Muscle of arm (tissue), 12 donors: ENCODE data around the gene MAGEA9. TPM values are rescaled to one million over a fixed set of nuclear protein-coding genes. Genes with fewer than 3 reads are reported as not detected.
"Not testable (repeated sequence)": the region's sequence is repeated elsewhere in the genome, so short reads cannot be mapped to it uniquely, and the experiment has no call there.

Source experiments
- DNase-seq: peaks from one replicate; pipeline ENCODE4 v3.0.0-alpha.2; 2013
- polyA plus RNA-seq, 12 donors: library from polyadenylated mRNA; unstranded; fragments of 120-200 nt; gene quantifications; one replicate each; pipeline ENCODE4 v1.2.1, GENCODE V29; 2013; ENCODE audit not compliant: insufficient read length in 12 of 12

Gene MAGEA9
- polyA plus RNA-seq, 12 donors: not detected

DNA sequence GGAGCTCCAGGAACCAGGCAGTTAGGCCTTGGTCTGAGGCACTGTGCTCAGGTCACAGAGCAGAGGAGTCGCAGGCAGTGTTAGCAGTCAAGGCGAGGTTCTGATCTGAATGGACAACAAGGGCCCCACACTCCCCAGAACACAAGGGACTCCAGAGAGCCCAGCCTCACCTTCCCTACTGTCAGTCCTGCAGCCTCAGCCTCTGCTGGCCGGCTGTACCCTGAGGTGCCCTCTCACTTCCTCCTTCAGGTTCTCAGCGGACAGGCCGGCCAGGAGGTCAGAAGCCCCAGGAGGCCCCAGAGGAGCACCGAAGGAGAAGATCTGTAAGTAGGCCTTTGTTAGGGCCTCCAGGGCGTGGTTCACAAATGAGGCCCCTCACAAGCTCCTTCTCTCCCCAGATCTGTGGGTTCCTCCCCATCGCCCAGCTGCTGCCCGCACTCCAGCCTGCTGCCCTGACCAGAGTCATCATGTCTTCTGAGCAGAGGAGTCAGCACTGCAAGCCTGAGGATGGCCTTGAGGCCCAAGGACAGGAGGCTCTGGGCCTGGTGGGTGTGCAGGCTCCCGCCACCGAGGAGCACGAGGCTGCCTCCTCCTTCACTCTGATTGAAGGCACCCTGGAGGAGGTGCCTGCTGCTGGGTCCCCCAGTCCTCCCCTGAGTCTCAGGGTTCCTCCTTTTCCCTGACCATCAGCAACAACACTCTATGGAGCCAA lies 26.2 kb downstream of the MAGEA9 start:
- no peak for DNase-seq

DNA sequence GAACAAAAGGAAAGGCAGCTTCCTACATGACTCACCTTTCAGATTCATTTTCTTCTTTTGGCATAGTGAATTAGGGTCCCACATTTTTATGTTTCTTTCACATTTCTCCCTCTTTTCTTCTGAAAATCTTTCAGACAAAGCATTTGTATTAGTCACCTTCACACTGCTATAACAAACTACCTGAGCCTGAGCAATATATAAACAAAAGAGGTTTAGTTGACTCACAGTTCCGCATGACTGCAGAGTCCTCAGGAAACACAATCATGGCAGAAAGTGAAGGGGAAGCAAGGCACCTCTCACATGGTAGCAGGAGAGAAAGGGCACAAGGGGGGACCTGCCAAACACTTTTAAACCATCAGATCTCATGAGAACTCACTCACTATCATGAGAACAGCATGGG lies 36.9 kb downstream of the MAGEA9 start:
- no peak for DNase-seq

DNA sequence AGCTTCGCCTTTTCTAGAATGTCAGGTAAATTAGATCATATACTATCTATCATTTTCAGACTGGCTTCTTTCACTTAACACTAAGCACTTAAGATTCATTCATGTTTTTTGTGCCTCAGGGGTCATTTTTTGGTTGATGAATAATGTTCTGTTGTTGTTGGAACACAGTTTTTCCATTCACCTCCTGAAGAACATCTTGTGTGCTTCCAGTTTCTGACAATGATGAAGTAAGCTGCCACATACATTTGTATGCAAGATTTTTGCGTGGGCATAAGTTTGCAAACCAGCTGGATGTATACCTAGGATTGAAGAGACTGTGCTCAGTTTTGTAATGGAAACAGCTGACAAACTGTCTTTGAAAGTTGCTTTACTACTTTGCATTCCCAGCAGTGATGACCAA lies 37.6 kb downstream of the MAGEA9 start:
- no peak for DNase-seq

DNA sequence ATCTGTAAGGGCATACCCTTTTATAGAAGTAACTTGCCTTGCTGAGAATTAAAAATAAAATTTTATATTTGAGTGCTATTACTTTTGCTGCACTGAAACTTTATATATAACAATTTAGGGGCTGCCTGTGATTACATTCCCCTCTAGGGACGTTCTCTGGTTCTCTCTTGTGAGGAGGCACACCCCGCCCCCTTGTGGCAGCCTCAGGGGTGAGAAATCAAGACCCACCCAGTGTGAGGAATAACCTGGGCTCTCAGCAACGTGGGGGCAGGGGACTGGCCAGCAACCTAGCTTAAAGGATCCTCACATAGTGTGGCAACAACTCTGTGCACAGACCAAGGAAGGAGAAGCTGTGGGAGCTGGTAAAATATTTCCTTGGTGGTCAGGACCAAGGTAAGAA lies 43.7 kb downstream of the MAGEA9 start:
- DNase-seq: no peak

DNA sequence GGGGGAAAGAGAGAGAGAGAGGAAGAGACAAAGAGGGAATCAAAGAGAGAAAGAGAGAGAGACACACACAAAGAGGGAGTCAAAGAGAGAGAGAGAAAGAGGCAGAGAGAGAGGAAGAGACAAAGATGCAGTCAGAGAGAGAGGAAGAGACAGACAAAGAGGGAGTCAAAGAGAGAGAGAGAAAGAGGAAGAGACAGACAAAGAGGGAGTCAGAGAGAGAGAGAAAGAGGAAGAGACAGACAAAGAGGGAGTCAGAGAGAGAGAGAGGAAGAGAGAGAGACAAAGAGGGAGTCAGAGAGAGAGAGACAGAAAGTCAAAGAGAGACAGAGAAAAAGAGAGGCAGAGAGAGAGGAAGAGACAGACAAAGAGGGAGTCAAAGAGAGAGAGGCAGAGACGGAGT lies 45.5 kb downstream of the MAGEA9 start:
- DNase-seq: no peak

DNA sequence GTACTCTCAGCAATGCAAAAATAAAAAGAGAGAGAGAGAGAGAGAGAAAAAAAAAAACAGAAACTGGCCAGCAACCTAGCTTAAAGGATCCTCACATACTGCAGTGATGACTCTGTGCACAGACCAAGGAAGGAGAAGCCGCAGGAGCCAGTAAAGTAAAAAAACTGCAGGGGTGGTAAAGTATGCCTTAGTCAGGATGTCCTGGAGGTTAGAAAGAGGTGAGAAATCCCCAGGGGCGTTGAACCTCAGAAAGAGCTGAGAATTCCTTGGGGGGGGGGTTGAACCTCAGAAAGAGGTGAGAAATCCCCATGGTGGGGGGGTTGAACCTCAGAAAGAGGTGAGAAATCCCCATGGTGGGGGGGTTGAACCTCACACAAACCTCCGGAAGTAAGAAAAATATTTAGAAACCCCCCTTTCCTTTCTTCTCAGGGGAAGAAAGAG lies 48.0 kb downstream of the MAGEA9 start:
- no peak for DNase-seq

DNA sequence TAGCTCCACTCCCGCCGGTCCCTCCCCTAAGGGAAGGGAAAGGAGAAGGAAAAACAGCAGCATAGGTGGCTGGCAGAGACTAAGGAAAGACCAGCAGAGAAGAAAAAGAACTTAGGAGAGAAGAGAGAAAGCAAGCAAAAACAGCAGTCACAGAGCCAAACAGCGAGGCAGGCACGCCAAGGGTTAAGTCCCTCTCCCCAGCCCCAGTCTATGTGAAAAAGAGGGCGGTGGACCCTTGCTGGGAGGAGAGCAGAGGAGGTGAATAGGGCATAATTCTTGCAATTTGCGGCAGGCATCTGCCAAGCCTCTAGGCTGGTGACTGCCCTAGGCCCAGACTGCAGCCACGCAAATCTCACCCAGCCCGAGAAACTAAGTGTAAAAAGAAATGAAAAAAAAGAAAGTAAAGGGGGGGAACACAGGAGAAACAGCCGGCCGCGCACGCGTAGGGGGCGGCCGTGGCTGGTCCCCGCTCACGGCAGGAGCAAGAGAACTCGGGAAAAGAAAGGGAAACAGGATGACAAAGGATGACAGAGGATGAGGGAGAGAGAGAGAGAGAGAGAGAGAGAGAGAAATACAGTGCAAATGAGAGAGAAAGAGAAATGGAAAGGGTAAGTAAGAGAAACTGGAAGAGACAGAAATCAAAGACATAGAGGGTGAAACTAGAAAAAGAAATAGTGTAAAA lies 48.6 kb downstream of the MAGEA9 start:
- DNase-seq: peak; percentile 18

DNA sequence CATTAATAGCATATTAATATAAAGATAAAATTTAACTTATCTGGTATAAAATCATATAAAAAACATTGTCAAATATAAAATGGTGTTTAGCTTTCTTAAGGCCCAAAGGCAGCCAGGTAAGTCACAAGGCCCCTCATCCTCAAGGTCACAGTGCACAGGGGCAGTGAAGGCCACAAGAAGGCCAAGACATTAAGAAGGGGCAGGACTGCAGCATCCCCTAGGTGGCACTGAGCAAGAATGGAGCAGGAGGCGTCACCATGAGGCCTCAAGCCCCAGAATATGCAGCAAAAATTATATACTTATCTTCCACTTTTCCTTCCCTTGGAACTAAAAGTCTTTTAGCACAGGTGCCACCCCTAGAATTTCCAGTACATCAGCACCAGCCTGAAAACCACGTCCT lies 49.7 kb downstream of the MAGEA9 start:
- DNase-seq: no peak

DNA sequence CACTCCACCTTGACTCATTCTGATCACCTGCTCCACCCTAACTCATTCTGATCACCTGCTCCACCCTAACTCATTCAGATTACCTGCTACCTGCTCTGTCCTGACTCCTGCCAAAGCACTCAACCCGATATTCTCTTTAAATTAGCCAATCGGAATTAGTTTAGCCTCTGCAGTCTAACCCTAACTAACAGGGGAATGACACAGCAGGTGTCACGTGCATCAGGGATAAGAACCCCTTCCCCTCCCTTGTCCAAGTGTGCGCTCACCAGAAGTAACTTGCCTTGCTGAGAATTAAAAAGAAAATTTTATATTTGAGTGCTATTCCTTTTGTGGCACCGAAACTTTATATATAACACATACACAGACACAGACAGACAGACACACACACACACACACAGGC lies 55.0 kb downstream of the MAGEA9 start:
- DNase-seq: not testable (repeated sequence)

DNA sequence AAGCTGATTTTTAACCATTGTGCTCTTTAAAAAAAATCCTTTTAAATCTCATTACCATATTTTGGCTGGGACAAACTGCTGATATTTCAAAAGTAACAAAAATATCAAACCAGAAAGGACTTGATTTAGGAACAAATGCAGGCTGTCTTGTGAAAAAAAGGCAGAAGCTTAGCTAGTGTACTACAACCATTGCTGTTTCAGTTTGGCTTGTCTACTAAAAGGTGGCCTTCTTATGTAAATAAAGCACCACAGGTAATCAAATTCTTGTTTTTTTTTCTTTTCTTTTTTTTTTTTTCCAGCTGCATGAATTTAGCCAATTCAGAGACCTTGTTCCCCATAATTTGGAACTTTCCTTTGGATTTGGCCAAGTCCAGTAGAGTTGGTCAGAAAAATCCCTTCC lies 55.4 kb downstream of the MAGEA9 start:
- DNase-seq: no peak

Other genes with a start within 250 kb of the MAGEA9 start
- 10 to 100 TPM in 10 of 12 donors, 1 to 10 TPM in 1, not detected in 1; 7.1 to 24.3 (median 21.9) TPM for gene EOLA1, start 240.9 kb upstream of the MAGEA9 start, polyA plus RNA-seq
- 1 to 10 TPM in 2 of 12 donors, under 1 TPM in 6, not detected in 4; 0.30 to 1.5 (median 0.44) TPM for gene HSFX3, start 232.0 kb upstream of the MAGEA9 start, polyA plus RNA-seq
- gene MAGEA9B, start 194.5 kb upstream of the MAGEA9 start, polyA plus RNA-seq: not detected
- gene HSFX2, start 186.6 kb upstream of the MAGEA9 start, polyA plus RNA-seq: 1 to 10 TPM in 2 of 12 donors, under 1 TPM in 6, not detected in 4; 0.30 to 1.1 (median 0.84) TPM
- 10 to 100 TPM in 11 of 12 donors, not detected in 1; 15.2 to 38.1 (median 34.3) TPM for gene TMEM185A, start 150.1 kb upstream of the MAGEA9 start, polyA plus RNA-seq
- not detected for gene MAGEA11, start 69.9 kb upstream of the MAGEA9 start, polyA plus RNA-seq
- gene HSFX1, start 7.9 kb upstream of the MAGEA9 start, polyA plus RNA-seq: 1 to 10 TPM in 9 of 12 donors, under 1 TPM in 1, not detected in 2; 0.97 to 2.5 (median 1.8) TPM
- gene MAGEA8, start 99.3 kb downstream of the MAGEA9 start, polyA plus RNA-seq: under 1 TPM in 7 of 12 donors, not detected in 5; 0.11 to 0.63 (median 0.18) TPM
- gene HSFX4, start 147.6 kb downstream of the MAGEA9 start, polyA plus RNA-seq: 1 to 10 TPM in 5 of 12 donors, under 1 TPM in 4, not detected in 3; 0.48 to 5.1 (median 1.0) TPM
- gene EOLA2, start 156.6 kb downstream of the MAGEA9 start, polyA plus RNA-seq: 10 to 100 TPM in 11 of 12 donors, not detected in 1; 17.4 to 24.5 (median 20.6) TPM